GM13977 (cell line): ENCODE data around the gene SLX4.
A peak's percentile ranks its signal among the peaks of the same experiment; 100 is the strongest.
"Not testable (repeated sequence)": the region's sequence is repeated elsewhere in the genome, so short reads cannot be mapped to it uniquely, and the experiment has no call there.

Source experiments
- DNase-seq: peaks from one replicate; pipeline ENCODE4 v3.0.0; 2012; ENCODE audit warnings: low spot score
- in situ Hi-C: fragments of 300-500 bp; cut with MboI; formaldehyde crosslinking; loops from one replicate; pipeline ENCODE4 v1.12.0; 2022; ENCODE audit warnings: low sequenced_read_pairs, low pct_unique_long_range_greater_than_20kb, mixed read lengths, inconsistent platforms; ENCODE audit not compliant: unreplicated experiment
- TF ChIP-seq, protein P1 (sequence below): IDR thresholded peaks from 2 replicates; pipeline ENCODE4 v1.5.1; 2012; ENCODE audit warnings: mild to moderate bottlenecking, control low read depth; ENCODE audit not compliant: insufficient read depth; ENCODE audit errors: extremely low read depth, missing control alignments

Gene SLX4, protein sequence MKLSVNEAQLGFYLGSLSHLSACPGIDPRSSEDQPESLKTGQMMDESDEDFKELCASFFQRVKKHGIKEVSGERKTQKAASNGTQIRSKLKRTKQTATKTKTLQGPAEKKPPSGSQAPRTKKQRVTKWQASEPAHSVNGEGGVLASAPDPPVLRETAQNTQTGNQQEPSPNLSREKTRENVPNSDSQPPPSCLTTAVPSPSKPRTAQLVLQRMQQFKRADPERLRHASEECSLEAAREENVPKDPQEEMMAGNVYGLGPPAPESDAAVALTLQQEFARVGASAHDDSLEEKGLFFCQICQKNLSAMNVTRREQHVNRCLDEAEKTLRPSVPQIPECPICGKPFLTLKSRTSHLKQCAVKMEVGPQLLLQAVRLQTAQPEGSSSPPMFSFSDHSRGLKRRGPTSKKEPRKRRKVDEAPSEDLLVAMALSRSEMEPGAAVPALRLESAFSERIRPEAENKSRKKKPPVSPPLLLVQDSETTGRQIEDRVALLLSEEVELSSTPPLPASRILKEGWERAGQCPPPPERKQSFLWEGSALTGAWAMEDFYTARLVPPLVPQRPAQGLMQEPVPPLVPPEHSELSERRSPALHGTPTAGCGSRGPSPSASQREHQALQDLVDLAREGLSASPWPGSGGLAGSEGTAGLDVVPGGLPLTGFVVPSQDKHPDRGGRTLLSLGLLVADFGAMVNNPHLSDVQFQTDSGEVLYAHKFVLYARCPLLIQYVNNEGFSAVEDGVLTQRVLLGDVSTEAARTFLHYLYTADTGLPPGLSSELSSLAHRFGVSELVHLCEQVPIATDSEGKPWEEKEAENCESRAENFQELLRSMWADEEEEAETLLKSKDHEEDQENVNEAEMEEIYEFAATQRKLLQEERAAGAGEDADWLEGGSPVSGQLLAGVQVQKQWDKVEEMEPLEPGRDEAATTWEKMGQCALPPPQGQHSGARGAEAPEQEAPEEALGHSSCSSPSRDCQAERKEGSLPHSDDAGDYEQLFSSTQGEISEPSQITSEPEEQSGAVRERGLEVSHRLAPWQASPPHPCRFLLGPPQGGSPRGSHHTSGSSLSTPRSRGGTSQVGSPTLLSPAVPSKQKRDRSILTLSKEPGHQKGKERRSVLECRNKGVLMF (N-terminal part only)

DNA sequence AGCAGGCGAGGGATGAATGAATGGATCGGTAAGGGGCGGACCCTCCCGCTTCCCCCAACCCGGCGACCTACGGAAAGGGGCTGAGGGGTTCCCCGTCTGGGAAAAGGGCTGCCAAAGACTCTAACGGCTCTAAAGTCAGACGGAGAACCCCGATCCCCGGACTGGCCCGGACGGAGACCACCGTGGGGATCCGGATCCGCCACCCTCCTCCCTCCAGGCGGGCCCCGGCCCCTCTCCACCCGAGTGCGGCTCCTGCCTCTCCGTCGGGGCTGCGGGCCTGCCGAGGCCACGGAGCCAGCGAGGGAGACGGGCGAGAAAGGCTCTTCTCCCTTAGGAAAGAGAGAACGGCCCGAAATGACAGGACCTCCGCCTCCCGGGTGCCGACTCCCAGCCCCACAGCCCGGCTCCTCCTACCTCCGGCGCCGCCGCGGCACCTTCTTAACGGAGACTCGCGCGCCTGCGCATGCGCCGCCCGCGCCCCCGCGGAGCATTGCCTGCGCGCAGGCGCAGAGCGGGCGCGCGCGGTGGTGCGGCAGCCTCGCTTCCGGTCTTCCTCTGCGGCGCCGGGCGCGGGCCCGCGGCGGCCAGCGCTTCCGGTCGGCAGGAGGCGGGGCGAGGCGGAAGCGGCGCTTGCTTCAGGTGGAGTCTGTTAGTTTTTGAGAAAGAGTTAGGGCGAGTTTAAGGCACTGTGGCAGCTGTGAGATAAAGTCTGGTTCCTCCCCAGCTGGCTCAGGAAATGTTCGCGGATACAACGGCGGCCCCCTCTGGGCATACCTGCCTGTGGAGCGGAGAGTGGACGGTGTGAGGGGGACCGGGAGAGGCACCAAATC is at the start of gene SLX4:
Gene SLX4 (minus strand): TSS at position 461 of the 830 bp plus-strand sequence. CDS start 2,642 bp downstream, outside the sequence.
- in situ Hi-C loops = no loop called here
- peak; percentile 100 for DNase-seq
- TF ChIP-seq, protein P1, sequence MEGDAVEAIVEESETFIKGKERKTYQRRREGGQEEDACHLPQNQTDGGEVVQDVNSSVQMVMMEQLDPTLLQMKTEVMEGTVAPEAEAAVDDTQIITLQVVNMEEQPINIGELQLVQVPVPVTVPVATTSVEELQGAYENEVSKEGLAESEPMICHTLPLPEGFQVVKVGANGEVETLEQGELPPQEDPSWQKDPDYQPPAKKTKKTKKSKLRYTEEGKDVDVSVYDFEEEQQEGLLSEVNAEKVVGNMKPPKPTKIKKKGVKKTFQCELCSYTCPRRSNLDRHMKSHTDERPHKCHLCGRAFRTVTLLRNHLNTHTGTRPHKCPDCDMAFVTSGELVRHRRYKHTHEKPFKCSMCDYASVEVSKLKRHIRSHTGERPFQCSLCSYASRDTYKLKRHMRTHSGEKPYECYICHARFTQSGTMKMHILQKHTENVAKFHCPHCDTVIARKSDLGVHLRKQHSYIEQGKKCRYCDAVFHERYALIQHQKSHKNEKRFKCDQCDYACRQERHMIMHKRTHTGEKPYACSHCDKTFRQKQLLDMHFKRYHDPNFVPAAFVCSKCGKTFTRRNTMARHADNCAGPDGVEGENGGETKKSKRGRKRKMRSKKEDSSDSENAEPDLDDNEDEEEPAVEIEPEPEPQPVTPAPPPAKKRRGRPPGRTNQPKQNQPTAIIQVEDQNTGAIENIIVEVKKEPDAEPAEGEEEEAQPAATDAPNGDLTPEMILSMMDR = no peak

DNA sequence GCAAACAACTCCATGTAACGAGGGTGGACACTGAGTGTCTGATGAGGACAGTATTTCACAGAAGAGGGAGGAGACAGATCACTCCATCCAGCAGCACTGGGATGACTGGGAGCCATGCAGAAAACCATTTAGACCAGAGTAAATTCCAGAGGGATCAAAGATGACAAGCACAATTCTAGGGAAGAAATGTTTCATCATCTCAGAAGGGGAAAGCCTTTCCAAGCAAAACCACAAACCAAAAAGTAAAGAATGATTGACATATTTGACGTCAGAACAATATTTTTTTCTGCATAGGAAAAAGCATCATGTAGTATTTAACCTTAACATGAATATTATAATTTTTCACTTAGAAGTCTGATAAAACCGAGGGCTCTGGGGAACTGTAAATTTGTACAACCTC is 47.8 kb upstream of the SLX4 start:
- TF ChIP-seq, protein P1 = no peak
- in situ Hi-C loops = no loop called here
- no peak for DNase-seq

DNA sequence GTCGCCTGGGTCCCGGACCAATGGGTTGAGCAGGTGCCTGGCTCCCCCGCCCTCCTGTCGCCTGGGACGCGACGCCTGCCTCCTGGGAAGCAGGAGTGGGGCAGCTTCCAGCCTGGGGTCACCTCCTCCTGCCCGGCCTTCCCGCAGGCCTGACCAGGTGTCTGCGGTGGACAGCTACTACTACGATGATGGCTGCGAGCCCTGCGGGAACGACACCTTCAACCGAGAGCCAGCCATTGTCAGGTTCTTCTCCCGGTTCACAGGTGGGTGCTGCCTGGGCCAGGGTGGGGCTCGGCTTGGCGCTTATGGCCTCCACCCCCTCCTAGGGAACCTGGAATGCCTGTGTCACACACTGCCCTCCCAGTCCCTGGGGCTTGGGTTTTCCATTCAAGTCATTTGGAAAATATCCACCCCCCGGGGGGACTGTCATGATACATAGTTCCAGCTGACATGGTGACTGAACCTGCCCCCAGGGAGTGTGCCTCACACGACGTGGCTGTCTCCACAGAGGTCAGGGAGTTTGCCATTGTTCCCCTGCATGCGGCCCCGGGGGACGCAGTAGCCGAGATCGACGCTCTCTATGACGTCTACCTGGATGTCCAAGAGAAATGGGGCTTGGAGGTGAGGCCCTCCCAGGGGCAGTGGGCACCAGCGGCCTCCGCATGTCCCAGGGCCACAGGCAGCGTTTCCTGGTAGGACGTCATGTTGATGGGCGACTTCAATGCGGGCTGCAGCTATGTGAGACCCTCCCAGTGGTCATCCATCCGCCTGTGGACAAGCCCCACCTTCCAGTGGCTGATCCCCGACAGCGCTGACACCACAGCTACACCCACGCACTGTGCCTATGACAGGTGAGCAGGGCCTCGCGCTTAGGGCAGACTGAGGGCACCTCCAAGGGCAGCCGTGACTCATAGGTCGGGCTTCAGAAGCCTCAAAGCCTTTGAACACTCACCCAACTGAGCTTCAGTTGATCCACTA is 45.4 kb upstream of the SLX4 start:
- TF ChIP-seq, protein P1 = no peak
- in situ Hi-C loops = no loop called here
- DNase-seq = no peak

DNA sequence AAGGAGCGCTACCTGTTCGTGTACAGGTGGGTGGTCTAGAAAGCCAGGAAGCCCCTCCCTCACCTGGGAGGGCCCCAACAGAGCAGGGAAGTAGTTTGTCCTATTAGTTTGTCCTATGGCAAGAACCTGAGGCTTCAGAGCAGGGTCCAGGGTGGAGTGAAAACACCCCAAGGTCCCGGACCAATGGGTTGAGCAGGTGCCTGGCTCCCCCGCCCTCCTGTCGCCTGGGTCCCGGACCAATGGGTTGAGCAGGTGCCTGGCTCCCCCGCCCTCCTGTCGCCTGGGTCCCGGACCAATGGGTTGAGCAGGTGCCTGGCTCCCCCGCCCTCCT is 44.7 kb upstream of the SLX4 start:
- in situ Hi-C loops, DNase-seq: not testable (repeated sequence)

DNA sequence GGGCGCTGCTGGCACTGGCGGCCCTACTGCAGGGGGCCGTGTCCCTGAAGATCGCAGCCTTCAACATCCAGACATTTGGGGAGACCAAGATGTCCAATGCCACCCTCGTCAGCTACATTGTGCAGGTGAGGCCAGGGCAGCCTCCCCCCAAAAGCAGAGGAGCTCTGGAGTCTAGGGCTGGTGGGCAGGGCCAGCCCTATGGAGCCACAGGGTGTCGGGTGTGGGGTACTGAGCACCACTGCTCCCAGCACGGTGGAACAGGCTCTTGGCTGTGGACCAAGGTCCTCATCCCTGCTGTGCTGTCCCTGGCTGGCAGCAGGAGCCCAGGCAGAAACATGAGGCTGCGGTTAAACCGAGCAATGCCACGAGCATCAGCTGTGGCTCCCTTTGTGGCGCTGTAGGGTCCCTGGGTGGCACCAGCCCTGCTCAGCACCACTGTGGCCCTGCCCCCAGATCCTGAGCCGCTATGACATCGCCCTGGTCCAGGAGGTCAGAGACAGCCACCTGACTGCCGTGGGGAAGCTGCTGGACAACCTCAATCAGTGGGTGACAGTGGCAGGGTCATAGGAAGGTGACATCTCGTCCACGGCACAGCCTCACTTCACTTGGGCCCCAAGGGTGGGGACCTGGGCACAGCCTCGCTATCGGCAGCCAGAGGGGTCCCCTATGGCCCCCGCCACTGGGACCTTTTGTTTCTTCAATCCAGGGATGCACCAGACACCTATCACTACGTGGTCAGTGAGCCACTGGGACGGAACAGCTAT is 44.2 kb upstream of the SLX4 start:
- in situ Hi-C loops = no loop called here
- no peak for DNase-seq
- TF ChIP-seq, protein P1 = no peak
